ENCODE results near the gene ADH7. TPM values are rescaled to one million over a fixed set of nuclear protein-coding genes. Genes with fewer than 3 reads are reported as not detected.
A peak's percentile ranks its signal among the peaks of the same experiment; 100 is the strongest.
"Not testable (repeated sequence)": the region's sequence is repeated elsewhere in the genome, so short reads cannot be mapped to it uniquely, and the experiment has no call there.

Gene ADH7
- total RNA-seq, 4 donors from 2014 or later = 0.24 to 1.2 (median 0.76) TPM

DNA sequence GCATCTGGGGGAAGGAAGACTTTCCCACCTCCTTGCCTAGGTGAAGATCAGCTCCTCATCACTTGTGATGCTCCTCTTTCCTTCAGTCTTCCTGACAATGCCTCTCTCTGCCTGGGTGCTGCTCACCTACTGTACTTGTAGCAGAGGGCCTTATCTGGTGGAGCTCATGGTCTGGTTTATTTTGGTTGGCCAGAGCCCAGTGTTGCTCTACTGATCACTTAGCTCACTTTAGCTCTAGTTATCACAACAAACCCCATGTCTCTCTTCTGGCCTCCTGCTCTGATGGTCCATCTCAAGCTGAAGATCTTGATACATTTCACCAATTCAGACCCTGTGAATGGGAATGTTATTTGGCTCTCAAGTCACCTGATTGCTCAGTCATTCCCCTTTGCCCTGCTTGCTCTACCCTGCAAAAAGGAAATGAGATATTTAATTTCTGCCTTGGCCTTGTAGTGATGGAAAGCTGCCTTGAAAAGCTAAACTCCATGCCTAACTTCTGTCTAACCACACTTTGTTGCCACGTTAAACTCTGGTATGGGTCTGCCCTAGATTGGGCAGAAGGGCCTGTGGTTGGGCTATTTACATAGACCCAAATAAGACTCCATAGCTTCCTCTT lies 52.3 kb downstream of the ADH7 start:
- Histone ChIP-seq H3K4me3 (no peak overlapping the region), H3K36me3 (no peaks in the 10 kb centered on the region), H3K27ac (peak overlapping the region; percentile 78), H3K9me3 (no peaks in the 10 kb centered on the region), H3K4me1 (peaks cover 5% of the 10 kb centered on the region), H3K27me3 (no peaks in the 10 kb centered on the region)
- TF ChIP-seq POLR2A (IDR thresholded peaks at IDR 0.05) = no peak
- TF ChIP-seq POLR2AphosphoS5 (IDR thresholded peaks at IDR 0.05) = no peak
- TF ChIP-seq, protein P1, sequence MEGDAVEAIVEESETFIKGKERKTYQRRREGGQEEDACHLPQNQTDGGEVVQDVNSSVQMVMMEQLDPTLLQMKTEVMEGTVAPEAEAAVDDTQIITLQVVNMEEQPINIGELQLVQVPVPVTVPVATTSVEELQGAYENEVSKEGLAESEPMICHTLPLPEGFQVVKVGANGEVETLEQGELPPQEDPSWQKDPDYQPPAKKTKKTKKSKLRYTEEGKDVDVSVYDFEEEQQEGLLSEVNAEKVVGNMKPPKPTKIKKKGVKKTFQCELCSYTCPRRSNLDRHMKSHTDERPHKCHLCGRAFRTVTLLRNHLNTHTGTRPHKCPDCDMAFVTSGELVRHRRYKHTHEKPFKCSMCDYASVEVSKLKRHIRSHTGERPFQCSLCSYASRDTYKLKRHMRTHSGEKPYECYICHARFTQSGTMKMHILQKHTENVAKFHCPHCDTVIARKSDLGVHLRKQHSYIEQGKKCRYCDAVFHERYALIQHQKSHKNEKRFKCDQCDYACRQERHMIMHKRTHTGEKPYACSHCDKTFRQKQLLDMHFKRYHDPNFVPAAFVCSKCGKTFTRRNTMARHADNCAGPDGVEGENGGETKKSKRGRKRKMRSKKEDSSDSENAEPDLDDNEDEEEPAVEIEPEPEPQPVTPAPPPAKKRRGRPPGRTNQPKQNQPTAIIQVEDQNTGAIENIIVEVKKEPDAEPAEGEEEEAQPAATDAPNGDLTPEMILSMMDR (IDR thresholded peaks at IDR 0.05) = no peak
- TF ChIP-seq EP300 (IDR thresholded peaks at IDR 0.05) = no peak
- WGBS = 100% methylated on average over 1 of the region's 1 CpG
- DNase-seq (ENCODE audit: low spot score in 2 of 2) = no peak

DNA sequence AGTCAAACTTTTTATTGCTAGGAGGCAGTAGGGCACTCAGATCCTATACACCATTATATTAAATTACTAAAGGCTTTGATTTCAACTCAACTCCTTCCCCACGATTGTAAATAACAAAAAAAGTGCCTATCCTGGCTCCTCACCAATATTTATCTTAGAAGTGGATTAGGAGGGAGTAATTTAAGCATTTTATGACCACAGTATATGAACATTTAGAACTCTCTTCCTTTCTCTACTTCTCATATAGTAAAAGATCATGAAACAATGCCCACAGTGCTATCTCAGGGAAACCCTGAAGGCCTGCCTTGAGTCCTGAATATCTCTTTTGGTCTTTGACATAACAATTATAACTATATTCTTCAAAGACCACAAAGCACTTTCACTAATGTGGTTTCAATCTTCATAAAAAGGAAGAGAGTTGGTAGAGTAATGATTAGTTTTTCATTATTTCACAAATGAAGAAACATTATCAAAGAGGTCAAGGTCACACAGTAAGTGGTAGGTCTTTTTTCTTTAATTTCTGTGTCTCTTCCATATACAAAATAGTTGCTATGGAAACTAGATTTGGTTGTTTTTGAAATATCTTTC lies 53.5 kb downstream of the ADH7 start:
- Histone ChIP-seq H3K36me3 (no peaks in the 10 kb centered on the region), H3K4me3 (no peak overlapping the region), H3K27ac (no peak overlapping the region), H3K27me3 (no peaks in the 10 kb centered on the region), H3K9me3 (no peaks in the 10 kb centered on the region), H3K4me1 (peaks cover 5% of the 10 kb centered on the region)
- WGBS = 51% methylated on average over 1 of the region's 1 CpG
- no peak for DNase-seq (ENCODE audit: low spot score in 2 of 2)
- TF ChIP-seq, protein P1 (IDR thresholded peaks at IDR 0.05) = no peak
- no peak for TF ChIP-seq EP300 (IDR thresholded peaks at IDR 0.05)
- TF ChIP-seq POLR2A (IDR thresholded peaks at IDR 0.05) = no peak
- TF ChIP-seq POLR2AphosphoS5 (IDR thresholded peaks at IDR 0.05) = no peak

DNA sequence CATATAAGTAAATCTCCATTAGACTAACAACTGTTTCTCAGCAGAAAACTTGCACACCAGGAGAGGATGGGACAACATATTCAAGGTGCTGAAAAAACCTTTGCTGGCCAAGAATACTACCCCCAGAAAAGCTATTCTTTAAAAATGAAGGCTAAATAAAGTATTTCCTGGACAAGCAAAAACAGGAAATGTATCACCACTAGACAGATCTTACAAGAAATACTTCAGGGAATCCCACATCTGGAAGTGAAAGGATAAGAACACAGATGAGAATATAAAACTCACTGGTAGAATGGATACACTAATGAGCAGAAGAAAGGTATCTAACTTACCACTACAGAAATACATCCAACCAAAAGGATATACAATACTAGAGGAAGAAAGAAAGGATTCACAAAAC lies 55.6 kb downstream of the ADH7 start:
- H3K36me3 ChIP-seq = no peaks in the 10 kb centered on the region
- no peak overlapping the region for H3K4me3 ChIP-seq
- peaks cover 2% of the 10 kb centered on the region for H3K4me1 ChIP-seq
- no peaks in the 10 kb centered on the region for H3K9me3 ChIP-seq
- H3K27ac ChIP-seq = no peak overlapping the region
- no peaks in the 10 kb centered on the region for H3K27me3 ChIP-seq
- TF ChIP-seq EP300 (IDR thresholded peaks at IDR 0.05) (no peak), POLR2AphosphoS5 (IDR thresholded peaks at IDR 0.05) (no peak)
- DNase-seq (ENCODE audit: low spot score in 2 of 2) = no peak

DNA sequence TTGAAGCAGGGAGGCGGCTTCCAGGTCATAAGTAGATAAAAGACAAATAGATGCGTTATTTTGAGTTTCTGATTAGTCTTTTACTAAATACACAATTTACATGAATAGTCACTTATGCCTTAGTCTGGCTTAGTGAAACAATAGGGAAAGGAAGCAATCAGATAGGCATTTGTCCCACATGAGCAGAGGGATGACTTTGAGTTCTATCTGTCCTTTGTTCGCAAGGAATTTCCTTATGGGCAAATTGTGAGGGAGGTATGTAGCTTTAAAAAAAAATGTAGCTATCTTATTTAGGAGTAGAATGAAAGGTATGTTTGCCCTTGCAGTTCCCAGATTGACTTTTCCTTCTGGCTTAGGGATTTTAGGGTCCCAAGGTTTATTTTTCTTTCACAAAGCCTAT lies 56.3 kb downstream of the ADH7 start:
- no peak overlapping the region for H3K27ac ChIP-seq
- H3K36me3 ChIP-seq = no peaks in the 10 kb centered on the region
- H3K4me1 ChIP-seq = no peaks in the 10 kb centered on the region
- TF ChIP-seq, protein P1 (IDR thresholded peaks at IDR 0.05) = no peak
- no peak for TF ChIP-seq POLR2AphosphoS5 (IDR thresholded peaks at IDR 0.05)
- no peak for TF ChIP-seq POLR2A (IDR thresholded peaks at IDR 0.05)
- TF ChIP-seq EP300 (IDR thresholded peaks at IDR 0.05) = no peak
- no peak overlapping the region for H3K4me3 ChIP-seq
- no peak for DNase-seq (ENCODE audit: low spot score in 2 of 2)
- WGBS = 89% methylated on average over 3 of the region's 3 CpGs
- H3K27me3 ChIP-seq = no peaks in the 10 kb centered on the region
- no peaks in the 10 kb centered on the region for H3K9me3 ChIP-seq

DNA sequence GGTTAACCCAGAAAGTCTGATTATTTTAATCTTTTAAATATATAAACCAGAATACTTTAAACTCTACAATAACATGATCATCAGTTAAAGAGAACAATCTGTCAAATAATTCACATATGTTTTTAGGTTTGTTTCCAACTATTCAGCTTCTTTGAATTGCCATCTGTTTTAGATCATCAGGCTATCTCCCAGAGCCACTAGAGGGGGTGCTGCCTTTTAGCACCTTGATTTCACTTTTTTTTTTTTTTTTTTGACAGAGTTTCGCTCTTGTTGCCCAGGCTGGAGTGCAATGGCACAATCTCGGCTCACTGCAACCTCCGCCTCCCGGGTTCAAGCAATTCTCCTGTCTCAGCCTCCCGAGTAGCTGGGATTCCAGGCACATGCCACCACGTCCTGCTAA lies 57.8 kb downstream of the ADH7 start:
- DNase-seq (ENCODE audit: low spot score in 2 of 2); H3K4me1 ChIP-seq; H3K36me3 ChIP-seq; H3K9me3 ChIP-seq; H3K27ac ChIP-seq; H3K4me3 ChIP-seq; H3K27me3 ChIP-seq: not testable (repeated sequence)
- WGBS = 68% methylated on average over 6 of the region's 6 CpGs

DNA sequence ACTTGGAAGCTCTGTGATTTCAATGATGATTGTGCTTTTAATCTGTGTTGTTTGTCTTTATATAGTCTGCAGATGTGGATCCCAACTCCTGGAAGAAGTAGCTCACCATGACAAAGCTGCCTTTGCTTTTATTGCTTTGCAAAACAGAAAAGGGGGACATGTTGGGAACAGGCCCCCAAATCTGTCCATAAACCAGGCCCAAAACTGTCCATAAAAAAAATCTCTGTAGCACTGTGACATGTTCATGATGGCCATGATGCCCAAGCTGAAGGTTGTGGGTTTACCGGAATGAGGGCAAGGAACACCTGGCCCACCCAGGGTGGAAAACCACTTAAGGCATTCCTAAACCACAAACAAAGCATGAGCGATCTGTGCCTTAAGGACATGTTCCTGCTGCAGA lies 62.7 kb downstream of the ADH7 start:
- DNase-seq (ENCODE audit: low spot score in 2 of 2); H3K9me3 ChIP-seq; H3K4me3 ChIP-seq; H3K27ac ChIP-seq; H3K27me3 ChIP-seq; H3K36me3 ChIP-seq; H3K4me1 ChIP-seq: not testable (repeated sequence)
- WGBS = 92% methylated on average over 2 of the region's 2 CpGs

DNA sequence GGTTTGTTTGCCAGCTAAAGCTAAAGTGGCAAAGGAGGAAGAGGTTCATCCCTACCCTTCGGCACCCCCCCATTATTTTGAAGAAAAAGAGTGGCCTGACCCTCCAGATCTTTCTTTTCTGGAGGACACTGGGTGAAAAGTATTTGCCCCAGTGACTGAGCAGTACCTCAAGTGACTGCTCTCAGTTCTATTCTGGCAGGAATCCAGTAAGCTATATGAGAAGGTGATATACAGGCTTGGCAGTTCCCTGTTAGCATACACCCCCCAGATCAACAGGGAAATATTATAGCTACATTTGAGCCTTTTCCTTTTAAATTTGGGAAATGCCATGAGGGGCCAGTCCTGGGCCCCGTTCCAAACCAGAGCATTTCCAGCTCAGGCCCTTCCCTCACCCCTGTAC lies 67.3 kb downstream of the ADH7 start:
- not testable (repeated sequence) for H3K9me3 ChIP-seq; H3K4me1 ChIP-seq; DNase-seq (ENCODE audit: low spot score in 2 of 2); H3K4me3 ChIP-seq; H3K27ac ChIP-seq; H3K36me3 ChIP-seq; H3K27me3 ChIP-seq
- 67% methylated on average over 2 of the region's 2 CpGs for WGBS

Data from suprapubic skin (tissue), 4 donors.